Measurements from ENCODE around the gene SEMA3B.

GRCh38 chr3:50318163-50318562, 49.2 kb downstream of the SEMA3B start:
- TF ChIP-seq CTCF (IDR thresholded peaks at IDR 0.05; ENCODE audit: low read depth, low read length) (no peak), EZH2phosphoT487 (IDR thresholded peaks at IDR 0.05; ENCODE audit: low read depth) (no peak)
